Heart left ventricle (tissue), 13 donors: ENCODE results near the gene HCK.

Experiments
- POLR2A ChIP-seq, 2 donors: fragments of 450-650 bp; IDR thresholded peaks; one replicate each; pipeline ENCODE4 v1.6.1; 2017; ENCODE audit warnings: antibody characterized with exemption in 2 of 2, mild to moderate bottlenecking in 2 of 2, moderate library complexity in 2 of 2
- TF ChIP-seq, protein P1 (sequence below), 12 donors: fragments of 200-600 bp; sonication (generic) in 4 of 12; IDR thresholded peaks; one replicate each; pipeline versions ENCODE4 v1.5.0 to v1.8.0; 2018 to 2022; ENCODE audit warnings: antibody characterized with exemption in 12 of 12, mild to moderate bottlenecking in 5 of 12
- donor health status: ischemic (EF 13 %, LVEDD 7.1; RV severe dilation, severe dysfunction).
- donor health status: DM: no; HTN: yes; CAD: no.
- donor health status: DM: no; HTN: no; CAD: no.
- donor health status: ischemic (EF 25% LVEDD 6.9; RV normal size, moderate dysfunction).
- donor health status: ischemic (EF 25% LVEDD 5.7; RV mildly dilated, moderate dysfunction).
- donor health status: ischemic (EF 35%, LVEDD 5.7; RV mildly dilated, moderate dysfunction).
- donor health status: nonischemic (EF 11% LVEDD 7.7; RV severe dilation, severe dysfunction).
- donor health status: DM: yes; HTN: yes; CAD: no.
- donor health status: PGD.
- donor health status: ischemic (EF 29% LVEDD 5.4; RV normal size, mild dysfunction).
- donor health status: nonischemic (EF 23%, LVEDD 6.1; RV moderate dilation, normal function).

DNA sequence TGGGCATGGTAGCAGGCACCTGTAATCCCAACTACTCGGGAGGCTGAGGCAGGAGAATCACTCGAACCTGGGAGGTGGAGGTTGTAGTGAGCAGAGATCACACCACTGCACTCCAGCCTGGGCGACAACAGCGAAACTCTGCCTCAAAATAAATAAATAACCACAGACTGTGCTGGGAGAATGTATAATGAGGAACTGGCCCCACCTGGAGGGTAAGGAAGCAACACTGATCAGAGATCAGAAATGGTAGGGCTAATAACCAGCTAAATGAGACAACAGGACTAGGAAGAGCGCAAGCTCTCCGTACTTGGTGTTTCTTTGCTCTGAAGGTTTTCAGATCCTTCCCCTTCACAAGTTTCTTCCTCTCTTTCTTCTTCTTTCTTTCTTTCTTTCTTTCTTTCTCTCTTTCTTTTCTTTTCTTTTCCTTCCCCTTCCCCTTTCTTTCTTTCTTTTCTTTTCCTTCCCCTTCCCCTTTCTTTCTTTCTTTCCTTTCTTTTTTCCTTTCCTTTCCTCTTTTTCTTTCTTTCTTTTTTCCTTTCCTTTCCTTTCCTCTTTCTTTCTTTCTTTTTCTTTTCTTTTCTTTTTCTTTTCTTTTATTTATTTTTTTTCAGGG is 27.3 kb upstream of the HCK start:
- TF ChIP-seq, protein P1, sequence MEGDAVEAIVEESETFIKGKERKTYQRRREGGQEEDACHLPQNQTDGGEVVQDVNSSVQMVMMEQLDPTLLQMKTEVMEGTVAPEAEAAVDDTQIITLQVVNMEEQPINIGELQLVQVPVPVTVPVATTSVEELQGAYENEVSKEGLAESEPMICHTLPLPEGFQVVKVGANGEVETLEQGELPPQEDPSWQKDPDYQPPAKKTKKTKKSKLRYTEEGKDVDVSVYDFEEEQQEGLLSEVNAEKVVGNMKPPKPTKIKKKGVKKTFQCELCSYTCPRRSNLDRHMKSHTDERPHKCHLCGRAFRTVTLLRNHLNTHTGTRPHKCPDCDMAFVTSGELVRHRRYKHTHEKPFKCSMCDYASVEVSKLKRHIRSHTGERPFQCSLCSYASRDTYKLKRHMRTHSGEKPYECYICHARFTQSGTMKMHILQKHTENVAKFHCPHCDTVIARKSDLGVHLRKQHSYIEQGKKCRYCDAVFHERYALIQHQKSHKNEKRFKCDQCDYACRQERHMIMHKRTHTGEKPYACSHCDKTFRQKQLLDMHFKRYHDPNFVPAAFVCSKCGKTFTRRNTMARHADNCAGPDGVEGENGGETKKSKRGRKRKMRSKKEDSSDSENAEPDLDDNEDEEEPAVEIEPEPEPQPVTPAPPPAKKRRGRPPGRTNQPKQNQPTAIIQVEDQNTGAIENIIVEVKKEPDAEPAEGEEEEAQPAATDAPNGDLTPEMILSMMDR (IDR thresholded peaks at IDR 0.05), result no peak
- no peak for TF ChIP-seq POLR2A (IDR thresholded peaks at IDR 0.05)
